ENCODE measurements around the gene GMIP.
A peak's percentile ranks its signal among the peaks of the same experiment; 100 is the strongest.

The GMIP gene

GRCh38 chr19:19595171-19595701 lies 48.2 kb downstream of the GMIP start:
- no peak overlapping the region for H3K4me3 ChIP-seq (ENCODE audit: low read depth, low read length)
- ChIA-PET CTCF (no interaction called here), POLR2A (no interaction called here)
- DNase-seq (ENCODE audit: low read depth, low spot score) = no peak
- TF ChIP-seq CTCF (IDR thresholded peaks at IDR 0.05; ENCODE audit: insufficient read depth, low read length, missing control alignments) = no peak

- TF ChIP-seq CTCF (IDR thresholded peaks at IDR 0.05; ENCODE audit: insufficient read depth, low read length, missing control alignments) = no peak
These were observed 49.1 kb downstream of the GMIP start for GRCh38 chr19:19594381-19594780.

GRCh38 chr19:19592690-19593089 lies 50.8 kb downstream of the GMIP start:
- ChIA-PET POLR2A (no interaction called here), CTCF (interaction anchor here (1.0 to 2.4 kb wide), 3 partner anchors 38 to 51 kb away, joined by 3 to 11 read pairs (median 4); no protein-coding TSS in a partner anchor)
- DNase-seq (ENCODE audit: low read depth, low spot score) = no peak
- no peak for TF ChIP-seq CTCF (IDR thresholded peaks at IDR 0.05; ENCODE audit: insufficient read depth, low read length, missing control alignments)
- no peak overlapping the region for H3K4me3 ChIP-seq (ENCODE audit: low read depth, low read length)

More at GRCh38 chr19:19594381-19594780, 49.1 kb downstream of the GMIP start:
- no peak overlapping the region for H3K4me3 ChIP-seq (ENCODE audit: low read depth, low read length)
- POLR2A ChIA-PET = no interaction called here
- CTCF ChIA-PET = interaction anchor here (1.1 kb wide), 1 partner anchor 62 kb away, joined by 3 read pairs; no protein-coding TSS in a partner anchor
- no peak for DNase-seq (ENCODE audit: low read depth, low spot score)

GRCh38 chr19:19591133-19591825 lies 52.2 kb downstream of the GMIP start:
- ChIA-PET CTCF (interaction anchor here (1.0 to 2.4 kb wide), 6 partner anchors 16 to 59 kb away, joined by 3 to 11 read pairs (median 4); no protein-coding TSS in a partner anchor), POLR2A (interaction anchor here (0.7 kb wide), 1 partner anchor 9 kb away, joined by 3 read pairs; no protein-coding TSS in a partner anchor)
- no peak for TF ChIP-seq CTCF (IDR thresholded peaks at IDR 0.05; ENCODE audit: insufficient read depth, low read length, missing control alignments)
- peak; percentile 97 for DNase-seq (ENCODE audit: low read depth, low spot score)
- H3K4me3 ChIP-seq (ENCODE audit: low read depth, low read length) = peak overlapping the region; percentile 6; the same call in 1 of the 2 replicates

- no peak for DNase-seq (ENCODE audit: low read depth, low spot score)
- ChIA-PET POLR2A (no interaction called here), CTCF (interaction anchor here (3.2 kb wide), 1 partner anchor 35 kb away, joined by 23 read pairs; no protein-coding TSS in a partner anchor)
- no peak for TF ChIP-seq CTCF (IDR thresholded peaks at IDR 0.05; ENCODE audit: insufficient read depth, low read length, missing control alignments)
- H3K4me3 ChIP-seq (ENCODE audit: low read depth, low read length) = no peak overlapping the region
These were observed 54.9 kb downstream of the GMIP start for GRCh38 chr19:19588546-19588945.

GRCh38 chr19:19587771-19588170 lies 55.7 kb downstream of the GMIP start:
- POLR2A ChIA-PET = no interaction called here
- no peak for DNase-seq (ENCODE audit: low read depth, low spot score)
- CTCF ChIA-PET = interaction anchor here (3.2 kb wide), 1 partner anchor 34 kb away, joined by 23 read pairs; no protein-coding TSS in a partner anchor
- H3K4me3 ChIP-seq (ENCODE audit: low read depth, low read length) = no peak overlapping the region
- TF ChIP-seq CTCF (IDR thresholded peaks at IDR 0.05; ENCODE audit: insufficient read depth, low read length, missing control alignments) = no peak
